Effector memory CD4-positive, alpha-beta T cell (primary cell): ENCODE data around the gene DLEU7.

Source experiments
- DNase-seq, 3 donors: peaks; one replicate each; pipeline ENCODE4 v3.0.0-alpha.2; 2020
- H3K27ac ChIP-seq: 2 replicates; pipeline ENCODE4 v1.7.0; 2013; ENCODE audit warnings: mild to moderate bottlenecking, low read length, moderate library complexity; ENCODE audit not compliant: insufficient read depth, poor library complexity, severe bottlenecking
- H3K27me3 ChIP-seq: replicated peaks from 2 replicates; pipeline ENCODE4 v1.7.0; 2013; ENCODE audit warnings: mild to moderate bottlenecking, low read length; ENCODE audit not compliant: insufficient read depth, control insufficient read depth, poor library complexity, severe bottlenecking
- H3K36me3 ChIP-seq: 2 replicates; pipeline ENCODE4 v1.7.0; 2013; ENCODE audit warnings: mild to moderate bottlenecking, low read length, moderate library complexity; ENCODE audit not compliant: control insufficient read depth, insufficient read depth
- H3K4me1 ChIP-seq: 2 replicates; pipeline ENCODE4 v1.7.0; 2013; ENCODE audit warnings: low read length, mild to moderate bottlenecking; ENCODE audit not compliant: control insufficient read depth, insufficient read depth, poor library complexity, severe bottlenecking
- H3K4me3 ChIP-seq: 2 replicates; pipeline ENCODE4 v1.7.0; 2013; ENCODE audit warnings: low read length, low read depth, mild to moderate bottlenecking; ENCODE audit not compliant: insufficient read depth, poor library complexity, severe bottlenecking
- H3K9me3 ChIP-seq: 2 replicates; pipeline ENCODE4 v1.7.0; 2013; ENCODE audit warnings: mild to moderate bottlenecking, low read length, moderate library complexity; ENCODE audit not compliant: control insufficient read depth

DLEU7 gene

GRCh38 chr13:50844084-50844875 is 788 bp upstream of the DLEU7 start:
- H3K36me3 ChIP-seq, result no peaks in the 10 kb centered on the region
- no peak overlapping the region for H3K27ac ChIP-seq
- no peaks in the 10 kb centered on the region for H3K27me3 ChIP-seq
- H3K4me3 ChIP-seq, result no peak overlapping the region
- H3K4me1 ChIP-seq, result no peaks in the 10 kb centered on the region
- H3K9me3 ChIP-seq, result no peaks in the 10 kb centered on the region
- DNase-seq, result no peak

DNA sequence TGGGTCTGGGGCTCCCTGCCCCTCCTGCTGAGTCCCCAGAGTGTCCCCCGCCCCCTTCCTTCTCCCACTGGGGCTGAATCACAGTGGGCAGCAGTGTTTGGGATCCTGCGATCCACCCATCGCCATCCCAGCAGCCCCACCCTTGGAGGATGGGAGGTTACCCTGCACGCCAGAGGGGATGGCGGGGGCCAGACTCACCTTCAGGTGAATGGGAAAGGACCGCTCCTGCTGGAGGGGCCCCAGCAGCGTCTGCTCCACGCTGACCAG is 569 bp downstream of the DLEU7 start:
- Histone ChIP-seq H3K27me3 (no peaks in the 10 kb centered on the region), H3K4me1 (no peaks in the 10 kb centered on the region), H3K4me3 (no peak overlapping the region), H3K9me3 (no peaks in the 10 kb centered on the region), H3K36me3 (no peaks in the 10 kb centered on the region), H3K27ac (no peak overlapping the region)
- DNase-seq, result no peak

DNA sequence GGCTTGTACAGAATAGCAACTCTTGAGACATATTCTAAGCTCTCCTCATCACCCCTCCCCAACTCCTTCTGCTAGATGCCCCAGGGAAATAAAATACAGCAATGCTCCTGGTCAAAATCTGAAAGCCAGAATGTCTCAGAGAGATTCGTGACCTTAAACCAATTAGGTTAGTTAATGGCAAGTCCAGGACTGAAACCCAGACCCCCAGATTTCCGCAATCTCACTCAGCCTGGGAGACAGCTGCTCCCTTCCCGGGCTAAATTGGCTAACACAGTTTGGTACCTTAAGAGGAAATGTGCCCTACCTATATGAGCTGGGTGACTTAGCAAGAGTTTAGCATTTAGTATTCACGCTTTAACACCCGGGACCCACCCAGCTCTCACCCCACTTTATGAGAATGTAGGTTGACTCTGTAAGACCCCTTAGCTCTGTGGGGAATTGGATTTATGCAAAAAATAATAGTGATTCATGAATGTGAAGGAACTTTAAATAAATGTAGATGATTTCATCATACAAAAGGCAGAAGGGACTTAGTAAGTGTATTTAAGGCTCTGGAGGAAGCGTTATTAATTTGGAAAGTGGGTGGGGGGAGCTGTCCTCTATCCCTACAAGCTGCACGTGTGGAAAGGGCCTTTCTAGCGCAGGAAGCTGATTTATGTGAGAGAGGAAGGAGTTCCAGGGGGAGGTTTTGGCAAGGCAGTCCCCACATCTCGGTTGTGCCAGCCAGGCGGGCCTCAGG is 1.1 kb downstream of the DLEU7 start:
- H3K9me3 ChIP-seq, result no peaks in the 10 kb centered on the region
- no peaks in the 10 kb centered on the region for H3K27me3 ChIP-seq
- no peak overlapping the region for H3K27ac ChIP-seq
- no peak for DNase-seq
- no peaks in the 10 kb centered on the region for H3K36me3 ChIP-seq
- no peak overlapping the region for H3K4me3 ChIP-seq
- H3K4me1 ChIP-seq, result no peaks in the 10 kb centered on the region

- Histone ChIP-seq H3K27ac (no peak overlapping the region), H3K27me3 (no peaks in the 10 kb centered on the region), H3K9me3 (no peaks in the 10 kb centered on the region), H3K36me3 (no peaks in the 10 kb centered on the region), H3K4me3 (no peak overlapping the region), H3K4me1 (no peaks in the 10 kb centered on the region)
- no peak for DNase-seq
Measured at GRCh38 chr13:50841786-50842185, 1.7 kb downstream of the DLEU7 start.

DNA sequence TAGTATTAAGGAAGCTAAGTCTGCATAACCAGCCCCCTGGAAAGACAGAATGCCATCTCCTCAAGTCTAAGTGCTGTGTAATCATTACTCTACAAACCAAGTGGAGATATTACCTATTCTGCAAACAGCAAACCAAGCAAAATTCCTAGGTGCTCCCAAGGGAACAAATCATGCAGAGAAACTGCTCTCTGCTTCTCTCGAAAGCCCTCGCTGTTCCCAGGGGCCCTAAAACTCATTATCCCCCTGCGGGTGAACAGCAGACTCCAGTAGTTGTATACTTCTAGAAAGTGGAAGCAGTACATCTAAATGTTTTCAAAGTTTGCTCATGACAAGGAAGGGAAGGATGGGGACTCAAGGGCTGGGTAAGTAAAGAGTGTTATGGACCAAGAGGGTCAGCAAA is 3.2 kb downstream of the DLEU7 start:
- H3K9me3 ChIP-seq, result no peaks in the 10 kb centered on the region

DNA sequence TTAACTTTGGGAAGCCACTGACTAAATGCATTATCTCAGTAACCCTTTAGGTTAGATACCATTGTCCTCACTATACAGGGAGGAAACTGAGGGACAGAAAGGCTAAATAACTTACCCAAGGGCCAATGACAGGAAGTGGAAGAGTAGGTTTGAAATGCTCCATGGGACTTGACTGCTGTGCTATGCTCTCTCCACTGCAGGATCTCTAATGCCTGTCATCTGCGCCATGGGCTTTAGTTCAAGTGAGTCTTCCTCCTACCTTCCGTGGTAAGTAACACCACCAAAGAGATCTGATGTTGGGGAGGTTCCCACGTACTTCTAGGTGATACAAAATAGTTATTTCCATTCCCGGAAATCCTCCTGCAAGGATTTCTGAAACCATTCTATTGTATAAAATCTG is 3.7 kb downstream of the DLEU7 start:
- H3K9me3 ChIP-seq, result no peaks in the 10 kb centered on the region
- no peaks in the 10 kb centered on the region for H3K27me3 ChIP-seq
- no peaks in the 10 kb centered on the region for H3K36me3 ChIP-seq
- no peaks in the 10 kb centered on the region for H3K4me1 ChIP-seq
- no peak for DNase-seq
- H3K27ac ChIP-seq, result no peak overlapping the region
- H3K4me3 ChIP-seq, result no peak overlapping the region

More for the DNA sequence above, 3.2 kb downstream of the DLEU7 start:
- Histone ChIP-seq H3K27me3 (no peaks in the 10 kb centered on the region), H3K27ac (no peak overlapping the region), H3K4me3 (no peak overlapping the region), H3K36me3 (no peaks in the 10 kb centered on the region), H3K4me1 (no peaks in the 10 kb centered on the region)
- no peak for DNase-seq

DNA sequence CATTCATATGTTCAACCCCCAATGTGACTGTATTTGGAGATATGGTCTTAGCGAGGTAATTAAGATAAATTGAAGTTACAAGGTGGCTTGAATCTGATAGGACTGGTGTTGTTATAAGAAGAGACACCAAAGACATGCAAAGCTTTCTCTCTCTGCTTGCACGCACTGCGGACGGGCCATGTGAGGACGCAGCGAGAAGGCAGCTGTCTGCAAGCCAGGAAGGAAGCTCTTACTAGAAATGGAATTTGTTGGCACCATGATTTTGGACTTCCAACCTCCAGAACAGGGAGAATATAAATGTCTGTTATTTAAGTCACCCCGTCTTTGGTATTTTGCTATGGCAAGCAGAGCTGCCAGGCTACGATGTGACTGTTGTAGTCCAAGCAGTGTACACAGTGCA is 4.8 kb downstream of the DLEU7 start:
- Histone ChIP-seq H3K9me3 (no peaks in the 10 kb centered on the region), H3K4me3 (no peak overlapping the region), H3K27me3 (no peaks in the 10 kb centered on the region), H3K4me1 (no peaks in the 10 kb centered on the region), H3K27ac (no peak overlapping the region), H3K36me3 (no peaks in the 10 kb centered on the region)
- DNase-seq, result no peak

GRCh38 chr13:50838031-50838430 is 5.5 kb downstream of the DLEU7 start:
- Histone ChIP-seq H3K36me3 (no peaks in the 10 kb centered on the region), H3K27ac (no peak overlapping the region), H3K4me1 (no peaks in the 10 kb centered on the region), H3K4me3 (no peak overlapping the region), H3K9me3 (no peaks in the 10 kb centered on the region), H3K27me3 (no peaks in the 10 kb centered on the region)
- no peak for DNase-seq

GRCh38 chr13:50831512-50831911 is 12.0 kb downstream of the DLEU7 start:
- no peak for DNase-seq
- H3K27me3 ChIP-seq, result no peaks in the 10 kb centered on the region
- H3K9me3 ChIP-seq, result no peaks in the 10 kb centered on the region
- H3K27ac ChIP-seq, result no peak overlapping the region
- H3K36me3 ChIP-seq, result no peaks in the 10 kb centered on the region
- H3K4me1 ChIP-seq, result no peaks in the 10 kb centered on the region
- no peak overlapping the region for H3K4me3 ChIP-seq

DNA sequence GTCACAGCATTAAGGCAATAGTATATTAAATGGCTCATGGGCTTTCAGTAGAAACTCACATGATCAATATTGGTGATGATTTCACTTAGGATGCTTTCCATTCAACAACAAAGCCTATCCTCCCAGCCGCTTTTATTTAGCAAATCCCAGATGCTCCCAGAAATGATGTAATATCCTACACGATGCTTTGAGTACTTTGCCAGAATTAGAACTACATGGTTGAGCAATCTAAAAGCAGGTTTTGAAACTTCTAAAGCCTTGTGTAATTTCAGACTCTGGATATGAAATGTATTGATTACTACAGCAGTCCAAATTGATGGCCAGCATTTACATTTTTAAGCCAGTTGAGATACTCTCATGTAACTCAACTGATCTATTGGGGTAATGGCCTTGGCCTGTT is 13.6 kb downstream of the DLEU7 start:
- no peak for DNase-seq
- Histone ChIP-seq H3K4me3 (no peak overlapping the region), H3K36me3 (no peaks in the 10 kb centered on the region), H3K27ac (no peak overlapping the region), H3K27me3 (no peaks in the 10 kb centered on the region), H3K9me3 (no peaks in the 10 kb centered on the region), H3K4me1 (no peaks in the 10 kb centered on the region)
